ENCODE data around the gene TAF15.
A peak's percentile ranks its signal among the peaks of the same experiment; 100 is the strongest.

Gene TAF15

GRCh38 chr17:35866341-35866950 is 57.2 kb downstream of the TAF15 start:
- no peaks in the 10 kb centered on the region for H3K9me3 ChIP-seq (ENCODE audit: low read depth, low read length)
- no peak overlapping the region for H3K9ac ChIP-seq (ENCODE audit: insufficient read length)
- DNase-seq (ENCODE audit: low read depth, low spot score), result no peak
- TF ChIP-seq POLR2AphosphoS5 (IDR thresholded peaks at IDR 0.05; ENCODE audit: borderline replicate concordance, low read depth, low read length) (no peak), EZH2 (IDR thresholded peaks at IDR 0.05) (no peak), FOXP2 (optimal IDR thresholded peaks at IDR 0.05; ENCODE audit: control extremely low read depth, extremely low read length, insufficient read depth) (no peak)
- H3K36me3 ChIP-seq (ENCODE audit: insufficient read depth, low read length), result no peaks in the 10 kb centered on the region; the same call in 1 of the 2 replicates
- H3K4me3 ChIP-seq, result no peak overlapping the region
- peak overlapping the region; percentile 58; the same call in 1 of the 2 replicates for H3K27ac ChIP-seq

DNA sequence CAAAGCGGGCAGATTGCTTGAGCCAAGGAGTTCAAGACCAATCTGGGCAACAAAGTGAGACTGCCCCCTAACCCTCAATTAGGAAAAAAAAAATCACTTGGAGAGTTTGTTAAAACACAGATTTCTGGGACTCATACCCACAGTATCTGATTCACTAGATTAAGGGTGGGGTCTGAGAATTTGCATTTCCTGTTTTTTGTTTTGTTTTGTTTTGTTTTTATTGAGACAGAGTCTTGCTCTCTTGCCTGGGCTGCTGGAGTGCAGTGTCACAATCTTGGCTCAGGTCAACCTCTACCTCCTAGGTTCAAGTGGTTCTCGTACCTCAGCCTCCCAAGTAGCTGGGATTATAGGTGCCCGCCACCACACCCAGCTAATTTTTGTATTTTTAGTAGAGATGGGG is 58.3 kb downstream of the TAF15 start:
- Histone ChIP-seq H3K9ac (ENCODE audit: insufficient read length) (no peak overlapping the region), H3K27ac (no peak overlapping the region), H3K4me3 (no peak overlapping the region), H3K36me3 (ENCODE audit: insufficient read depth, low read length) (no peaks in the 10 kb centered on the region; the same call in 1 of the 2 replicates), H3K9me3 (ENCODE audit: low read depth, low read length) (no peaks in the 10 kb centered on the region)
- DNase-seq (ENCODE audit: low read depth, low spot score), result no peak
- TF ChIP-seq POLR2AphosphoS5 (IDR thresholded peaks at IDR 0.05; ENCODE audit: borderline replicate concordance, low read depth, low read length), result no peak
- TF ChIP-seq FOXP2 (optimal IDR thresholded peaks at IDR 0.05; ENCODE audit: control extremely low read depth, extremely low read length, insufficient read depth), result no peak
- TF ChIP-seq EZH2 (IDR thresholded peaks at IDR 0.05), result no peak

DNA sequence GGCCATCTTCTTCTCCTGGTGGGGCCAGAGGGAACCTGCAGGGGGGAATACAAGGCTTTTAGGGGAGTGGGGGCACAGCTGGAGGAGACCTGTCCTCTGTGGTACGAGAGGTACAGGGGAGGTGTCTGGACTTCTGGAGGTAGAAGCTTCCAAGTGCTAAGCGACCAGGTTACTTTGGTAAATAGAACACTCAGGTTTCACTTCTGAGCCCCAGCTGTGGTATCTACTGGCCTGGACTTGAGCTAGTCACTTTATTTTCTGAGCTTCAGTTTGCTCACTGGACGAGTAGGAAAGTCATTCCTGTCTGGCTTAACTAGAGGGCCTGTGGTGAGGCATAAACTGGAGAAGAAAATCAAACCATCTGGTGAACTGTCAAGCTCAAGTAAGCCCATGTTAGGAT is 59.5 kb downstream of the TAF15 start, which contains the start of gene HEATR9:
Gene HEATR9 (minus strand): TSS at position 155 of the 400 bp plus-strand sequence. CDS start 149 bp downstream, at position 6.
- Histone ChIP-seq H3K27ac (no peak within 1 kb of the TSS), H3K36me3 (ENCODE audit: insufficient read depth, low read length) (no peaks in the 10 kb centered on the region), H3K9me3 (ENCODE audit: low read depth, low read length) (no peaks in the 10 kb centered on the region), H3K4me3 (no peak within 1 kb of the TSS), H3K9ac (ENCODE audit: insufficient read length) (no peak within 1 kb of the TSS)
- no peak for TF ChIP-seq FOXP2 (optimal IDR thresholded peaks at IDR 0.05; ENCODE audit: control extremely low read depth, extremely low read length, insufficient read depth)
- no peak for TF ChIP-seq EZH2 (IDR thresholded peaks at IDR 0.05)
- TF ChIP-seq POLR2AphosphoS5 (IDR thresholded peaks at IDR 0.05; ENCODE audit: borderline replicate concordance, low read depth, low read length), result no peak
- no peak for DNase-seq (ENCODE audit: low read depth, low spot score)

GRCh38 chr17:35870906-35871819 is 61.9 kb downstream of the TAF15 start:
- DNase-seq (ENCODE audit: low read depth, low spot score), result no peak
- no peak for TF ChIP-seq FOXP2 (optimal IDR thresholded peaks at IDR 0.05; ENCODE audit: control extremely low read depth, extremely low read length, insufficient read depth)
- TF ChIP-seq POLR2AphosphoS5 (IDR thresholded peaks at IDR 0.05; ENCODE audit: borderline replicate concordance, low read depth, low read length), result no peak
- no peak for TF ChIP-seq EZH2 (IDR thresholded peaks at IDR 0.05)
- H3K9ac ChIP-seq (ENCODE audit: insufficient read length), result no peak overlapping the region
- H3K36me3 ChIP-seq (ENCODE audit: insufficient read depth, low read length), result no peaks in the 10 kb centered on the region
- H3K9me3 ChIP-seq (ENCODE audit: low read depth, low read length), result no peaks in the 10 kb centered on the region
- H3K27ac ChIP-seq, result no peak overlapping the region
- no peak overlapping the region for H3K4me3 ChIP-seq

DNA sequence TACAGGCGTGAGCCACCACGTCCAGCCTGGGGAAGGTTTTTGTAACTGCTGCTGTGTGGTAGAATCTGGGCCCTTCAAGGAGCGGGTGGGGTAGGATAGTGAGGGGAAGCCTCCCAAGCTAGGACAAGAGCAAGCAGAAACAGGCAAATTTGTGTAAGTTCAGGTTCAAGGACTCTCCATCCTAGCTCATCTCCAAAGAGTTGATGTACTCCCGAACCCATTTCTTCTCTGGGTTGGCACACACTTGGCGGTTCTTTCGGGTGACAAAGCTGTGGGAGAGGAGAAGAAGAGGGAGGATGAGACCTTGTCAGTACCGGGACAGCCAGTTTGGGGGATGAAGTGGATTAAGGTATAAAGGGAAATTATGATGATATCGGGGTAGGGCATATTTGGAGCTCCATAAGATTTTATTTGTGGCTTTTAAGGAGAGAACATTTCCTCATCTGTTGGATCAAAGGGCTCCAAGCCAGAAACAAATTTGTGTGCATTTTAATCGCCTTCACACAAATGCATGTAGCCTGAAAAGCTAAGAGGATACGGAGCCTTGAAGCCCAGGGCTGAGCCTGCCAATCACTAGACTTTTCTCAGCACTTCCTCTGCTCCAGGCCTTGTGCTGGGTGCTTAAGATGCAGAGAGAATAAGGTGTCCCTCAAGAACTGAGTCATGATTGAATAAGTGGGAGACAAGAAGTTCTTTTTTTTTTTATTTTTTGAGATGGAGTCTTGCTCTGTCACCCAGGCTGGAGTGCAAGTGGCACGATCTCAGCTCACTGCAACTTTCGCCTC is 63.1 kb downstream of the TAF15 start:
- Histone ChIP-seq H3K9ac (ENCODE audit: insufficient read length) (no peak overlapping the region), H3K9me3 (ENCODE audit: low read depth, low read length) (no peaks in the 10 kb centered on the region), H3K36me3 (ENCODE audit: insufficient read depth, low read length) (no peaks in the 10 kb centered on the region), H3K4me3 (no peak overlapping the region), H3K27ac (no peak overlapping the region)
- no peak for TF ChIP-seq FOXP2 (optimal IDR thresholded peaks at IDR 0.05; ENCODE audit: control extremely low read depth, extremely low read length, insufficient read depth)
- no peak for TF ChIP-seq POLR2AphosphoS5 (IDR thresholded peaks at IDR 0.05; ENCODE audit: borderline replicate concordance, low read depth, low read length)
- TF ChIP-seq EZH2 (IDR thresholded peaks at IDR 0.05), result no peak
- DNase-seq (ENCODE audit: low read depth, low spot score), result no peak

DNA sequence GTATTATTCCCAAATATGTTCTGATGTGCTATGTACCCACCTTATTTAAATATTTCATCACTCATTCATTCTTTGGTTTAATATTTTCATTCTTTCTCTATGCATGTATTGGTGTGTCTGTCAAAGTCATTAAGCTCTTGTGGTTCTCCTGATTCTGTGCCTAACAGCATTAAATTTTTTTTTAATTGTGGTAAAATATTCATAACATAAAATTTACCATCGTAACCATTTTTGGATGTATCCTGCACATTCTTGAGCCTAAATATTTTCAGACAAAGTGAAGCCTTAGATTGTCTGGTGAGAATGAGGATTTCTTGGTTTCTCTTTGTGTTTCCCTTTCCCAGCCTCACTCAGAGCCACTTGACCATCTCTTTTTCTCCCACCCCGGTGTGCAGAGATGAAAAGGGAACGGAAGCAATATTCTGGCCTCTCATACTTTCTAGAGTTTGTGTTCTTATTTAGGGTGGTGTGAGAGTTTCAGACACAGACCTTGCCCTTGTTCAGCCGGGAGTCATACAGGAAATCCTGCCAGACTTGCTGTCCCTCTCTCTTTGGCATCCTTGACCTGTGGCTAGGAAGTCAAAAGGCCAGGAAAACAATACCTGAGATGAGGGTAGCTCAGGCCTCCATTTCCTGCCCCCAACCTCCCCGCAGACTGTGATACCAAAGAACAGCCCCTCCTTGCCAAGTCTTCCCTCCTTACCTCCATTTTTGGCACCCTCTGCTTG is 66.0 kb downstream of the TAF15 start:
- no peak for TF ChIP-seq FOXP2 (optimal IDR thresholded peaks at IDR 0.05; ENCODE audit: control extremely low read depth, extremely low read length, insufficient read depth)
- no peaks in the 10 kb centered on the region for H3K36me3 ChIP-seq (ENCODE audit: insufficient read depth, low read length)
- no peak overlapping the region for H3K4me3 ChIP-seq
- H3K9me3 ChIP-seq (ENCODE audit: low read depth, low read length), result no peaks in the 10 kb centered on the region
- DNase-seq (ENCODE audit: low read depth, low spot score), result no peak
- H3K27ac ChIP-seq, result no peak overlapping the region
- no peak overlapping the region for H3K9ac ChIP-seq (ENCODE audit: insufficient read length)

- Histone ChIP-seq H3K9me3 (ENCODE audit: low read depth, low read length) (no peaks in the 10 kb centered on the region), H3K36me3 (ENCODE audit: insufficient read depth, low read length) (no peaks in the 10 kb centered on the region), H3K27ac (no peak overlapping the region), H3K9ac (ENCODE audit: insufficient read length) (no peak overlapping the region), H3K4me3 (no peak overlapping the region)
- no peak for TF ChIP-seq POLR2AphosphoS5 (IDR thresholded peaks at IDR 0.05; ENCODE audit: borderline replicate concordance, low read depth, low read length)
- TF ChIP-seq FOXP2 (optimal IDR thresholded peaks at IDR 0.05; ENCODE audit: control extremely low read depth, extremely low read length, insufficient read depth), result no peak
- no peak for TF ChIP-seq EZH2 (IDR thresholded peaks at IDR 0.05)
- no peak for DNase-seq (ENCODE audit: low read depth, low spot score)
Observed at GRCh38 chr17:35875800-35876139, 66.5 kb downstream of the TAF15 start.
